NT2/D1 (cell line): ENCODE data around the gene ORC5.

Source experiments
- DNase-seq: peaks from one replicate; pipeline ENCODE4 v3.0.0-alpha.2; 2011; ENCODE audit warnings: low read depth, low spot score
- H3K27me3 ChIP-seq: 2 replicates; pipeline ENCODE4 v1.6.0; 2011; ENCODE audit warnings: mild to moderate bottlenecking; ENCODE audit not compliant: insufficient read length, insufficient read depth
- H3K36me3 ChIP-seq: 2 replicates; pipeline ENCODE4 v1.6.1; 2011; ENCODE audit warnings: mild to moderate bottlenecking, low read length, mixed read lengths; ENCODE audit not compliant: insufficient read depth, insufficient read length
- H3K4me1 ChIP-seq: 2 replicates; pipeline ENCODE4 v1.5.1; 2011; ENCODE audit not compliant: insufficient read depth, insufficient read length
- H3K4me3 ChIP-seq: 2 replicates; pipeline ENCODE4 v1.5.1; 2011; ENCODE audit warnings: low read depth; ENCODE audit not compliant: insufficient read length
- H3K9ac ChIP-seq: 2 replicates; pipeline ENCODE4 v1.6.0; 2011; ENCODE audit warnings: low read depth; ENCODE audit not compliant: insufficient read length
- H3K9me3 ChIP-seq: 2 replicates; pipeline ENCODE4 v1.5.1; 2011; ENCODE audit warnings: mild to moderate bottlenecking, low read length; ENCODE audit not compliant: insufficient read depth
- SUZ12 ChIP-seq: IDR thresholded peaks from 2 replicates; pipeline ENCODE4 v1.6.1; 2011; ENCODE audit not compliant: insufficient read length, insufficient read depth; ENCODE audit errors: extremely low read depth
- YY1 ChIP-seq: IDR thresholded peaks from 2 replicates; pipeline ENCODE4 v1.6.1; 2011; ENCODE audit not compliant: insufficient read length, insufficient read depth
- ZNF274 ChIP-seq: IDR thresholded peaks from 2 replicates; pipeline ENCODE4 v1.6.1; 2011; ENCODE audit warnings: mild to moderate bottlenecking, low read depth, low read length

ORC5 gene

GRCh38 chr7:104207731-104208420 is at the start of gene ORC5:
Gene ORC5 (minus strand): TSS chr7:104208013. CDS start chr7:104207904, 109 bp downstream.
- H3K36me3 ChIP-seq: peaks cover 4% of the 10 kb centered on the region
- no peak for TF ChIP-seq YY1
- H3K9me3 ChIP-seq: no peaks in the 10 kb centered on the region; the same call in 1 of the 2 replicates
- H3K27me3 ChIP-seq: no peaks in the 10 kb centered on the region
- DNase-seq: peak; percentile 48
- no peaks in the 10 kb centered on the region for H3K4me1 ChIP-seq
- H3K9ac ChIP-seq: peak within 1 kb of the TSS; percentile 77
- peak within 1 kb of the TSS; percentile 76 for H3K4me3 ChIP-seq

- DNase-seq: no peak
- TF ChIP-seq SUZ12 (no peak), YY1 (no peak), ZNF274 (no peak)
- Histone ChIP-seq H3K27me3 (no peaks in the 10 kb centered on the region), H3K36me3 (no peaks in the 10 kb centered on the region), H3K4me3 (no peak overlapping the region), H3K9me3 (no peaks in the 10 kb centered on the region), H3K9ac (no peak overlapping the region), H3K4me1 (no peaks in the 10 kb centered on the region)
These were observed 47.8 kb upstream of the ORC5 start for GRCh38 chr7:104255616-104256015.

GRCh38 chr7:104255194-104255593 is 47.4 kb upstream of the ORC5 start:
- Histone ChIP-seq H3K4me1 (no peaks in the 10 kb centered on the region), H3K36me3 (no peaks in the 10 kb centered on the region), H3K9me3 (no peaks in the 10 kb centered on the region), H3K4me3 (no peak overlapping the region), H3K27me3 (no peaks in the 10 kb centered on the region), H3K9ac (no peak overlapping the region)
- DNase-seq: no peak
- no peak for TF ChIP-seq SUZ12
- no peak for TF ChIP-seq YY1
- no peak for TF ChIP-seq ZNF274

- H3K4me1 ChIP-seq: no peaks in the 10 kb centered on the region
- TF ChIP-seq ZNF274 (no peak), YY1 (no peak), SUZ12 (no peak)
These were observed 46.9 kb upstream of the ORC5 start for GRCh38 chr7:104254696-104255095.

GRCh38 chr7:104252409-104253134 is 44.8 kb upstream of the ORC5 start:
- H3K9ac ChIP-seq: no peak overlapping the region
- TF ChIP-seq YY1 (no peak), ZNF274 (no peak), SUZ12 (no peak)
- H3K4me3 ChIP-seq: no peak overlapping the region
- no peaks in the 10 kb centered on the region for H3K36me3 ChIP-seq
- no peaks in the 10 kb centered on the region for H3K27me3 ChIP-seq
- H3K9me3 ChIP-seq: no peaks in the 10 kb centered on the region
- H3K4me1 ChIP-seq: no peaks in the 10 kb centered on the region
- no peak for DNase-seq

More at GRCh38 chr7:104254696-104255095, 46.9 kb upstream of the ORC5 start:
- Histone ChIP-seq H3K4me3 (no peak overlapping the region), H3K9ac (no peak overlapping the region), H3K9me3 (no peaks in the 10 kb centered on the region), H3K27me3 (no peaks in the 10 kb centered on the region), H3K36me3 (no peaks in the 10 kb centered on the region)
- no peak for DNase-seq

GRCh38 chr7:104242638-104243037 is 34.8 kb upstream of the ORC5 start:
- no peaks in the 10 kb centered on the region for H3K9me3 ChIP-seq
- TF ChIP-seq SUZ12: no peak
- no peak for TF ChIP-seq YY1
- no peak for TF ChIP-seq ZNF274
- H3K9ac ChIP-seq: no peak overlapping the region
- no peaks in the 10 kb centered on the region for H3K4me1 ChIP-seq
- no peak for DNase-seq
- H3K36me3 ChIP-seq: no peaks in the 10 kb centered on the region
- no peaks in the 10 kb centered on the region for H3K27me3 ChIP-seq
- no peak overlapping the region for H3K4me3 ChIP-seq

- H3K4me3 ChIP-seq: no peak overlapping the region
- DNase-seq: no peak
- no peak overlapping the region for H3K9ac ChIP-seq
- TF ChIP-seq SUZ12 (no peak), YY1 (no peak), ZNF274 (no peak)
- H3K9me3 ChIP-seq: no peaks in the 10 kb centered on the region
- no peaks in the 10 kb centered on the region for H3K36me3 ChIP-seq
- H3K4me1 ChIP-seq: no peaks in the 10 kb centered on the region
- no peaks in the 10 kb centered on the region for H3K27me3 ChIP-seq
These were observed 33.9 kb upstream of the ORC5 start for GRCh38 chr7:104241538-104242209.
